Neural progenitor cell (in vitro differentiated cells): ENCODE results near the gene PHRF1. TPM values are rescaled to one million over a fixed set of nuclear protein-coding genes. Genes with fewer than 3 reads are reported as not detected.

Experiments used
- DNase-seq: peaks from one replicate; pipeline ENCODE4 v3.0.0-alpha.2; 2016; ENCODE audit warnings: low spot score
- H2AFZ ChIP-seq: fragments of 200-600 bp; sonication (generic); replicated peaks from 2 replicates; pipeline ENCODE4 v1.6.1; 2016; ENCODE audit warnings: antibody characterized with exemption
- H3F3A ChIP-seq: fragments of 200-600 bp; sonication (generic); 2 replicates; pipeline ENCODE4 v1.6.1; 2016; ENCODE audit warnings: antibody characterized with exemption, low read depth
- H3K27ac ChIP-seq: fragments of 200-600 bp; sonication (generic); 2 replicates; pipeline ENCODE4 v1.5.1; 2016; ENCODE audit warnings: mild to moderate bottlenecking
- H3K27me3 ChIP-seq: fragments of 200-600 bp; sonication (generic); 2 replicates; pipeline ENCODE4 v1.6.1; 2016; ENCODE audit warnings: mild to moderate bottlenecking, moderate library complexity
- H3K36me3 ChIP-seq: fragments of 200-600 bp; sonication (generic); 2 replicates; pipeline ENCODE4 v1.5.1; 2016
- H3K4me1 ChIP-seq: fragments of 200-600 bp; sonication (generic); 2 replicates; pipeline ENCODE4 v1.6.1; 2016; ENCODE audit warnings: mixed run types
- H3K4me2 ChIP-seq: fragments of 200-600 bp; sonication (generic); 2 replicates; pipeline ENCODE4 v1.6.1; 2016
- H3K4me3 ChIP-seq: fragments of 200-600 bp; sonication (generic); 2 replicates; pipeline ENCODE4 v1.5.1; 2016
- H3K79me2 ChIP-seq: fragments of 200-600 bp; sonication (generic); 2 replicates; pipeline ENCODE4 v1.6.1; 2016; ENCODE audit warnings: low read depth
- H3K9ac ChIP-seq: fragments of 200-600 bp; sonication (generic); 2 replicates; pipeline ENCODE4 v1.6.1; 2016
- H3K9me3 ChIP-seq: fragments of 200-600 bp; sonication (generic); 2 replicates; pipeline ENCODE4 v1.5.1; 2016; ENCODE audit warnings: low read depth
- H4K20me1 ChIP-seq: fragments of 200-600 bp; sonication (generic); 2 replicates; pipeline ENCODE4 v1.6.1; 2016; ENCODE audit warnings: low read depth
- H3K27ac Mint-ChIP-seq: 3 replicates; pipeline ENCODE4 v1.8.0; 2021; ENCODE audit warnings: mixed read lengths
- H3K27me3 Mint-ChIP-seq: 2 replicates; pipeline ENCODE4 v1.8.0; 2022; ENCODE audit warnings: low read depth, mild to moderate bottlenecking, inconsistent platforms, moderate library complexity, mixed read lengths; ENCODE audit not compliant: insufficient read depth
- H3K36me3 Mint-ChIP-seq: 3 replicates; pipeline ENCODE4 v1.8.0; 2021; ENCODE audit warnings: mixed read lengths
- H3K4me1 Mint-ChIP-seq: 3 replicates; pipeline ENCODE4 v1.8.0; 2021; ENCODE audit warnings: mixed read lengths
- H3K4me3 Mint-ChIP-seq: 3 replicates; pipeline ENCODE4 v1.8.0; 2021; ENCODE audit warnings: mild to moderate bottlenecking, moderate library complexity, mixed read lengths
- H3K9me3 Mint-ChIP-seq: 3 replicates; pipeline ENCODE4 v1.8.0; 2020; ENCODE audit warnings: mixed read lengths
- EZH2 ChIP-seq: fragments of 200-600 bp; sonication (generic); IDR thresholded peaks from 2 replicates; pipeline ENCODE4 v1.6.1; 2017; ENCODE audit warnings: antibody characterized with exemption, mild to moderate bottlenecking, moderate library complexity
- EZH2phosphoT487 ChIP-seq: fragments of 200-600 bp; sonication (generic); IDR thresholded peaks from 2 replicates; pipeline ENCODE4 v1.6.1; 2017; ENCODE audit warnings: antibody characterized with exemption
- total RNA-seq: library from RNA; depleted of rRNA; stranded (reverse); fragments of >200 nt; gene quantifications from 2 replicates; pipeline ENCODE4 v1.2.3, GENCODE V29; 2015; ENCODE audit warnings: low replicate concordance
- TF ChIP-seq, protein P1 (sequence below): fragments of 200-600 bp; sonication (generic); IDR thresholded peaks from 2 replicates; pipeline ENCODE4 v1.5.1; 2017; ENCODE audit warnings: antibody characterized with exemption, mild to moderate bottlenecking

PHRF1 gene
- total RNA-seq, 1 donor from 2014 or later = 9.8 TPM

DNA sequence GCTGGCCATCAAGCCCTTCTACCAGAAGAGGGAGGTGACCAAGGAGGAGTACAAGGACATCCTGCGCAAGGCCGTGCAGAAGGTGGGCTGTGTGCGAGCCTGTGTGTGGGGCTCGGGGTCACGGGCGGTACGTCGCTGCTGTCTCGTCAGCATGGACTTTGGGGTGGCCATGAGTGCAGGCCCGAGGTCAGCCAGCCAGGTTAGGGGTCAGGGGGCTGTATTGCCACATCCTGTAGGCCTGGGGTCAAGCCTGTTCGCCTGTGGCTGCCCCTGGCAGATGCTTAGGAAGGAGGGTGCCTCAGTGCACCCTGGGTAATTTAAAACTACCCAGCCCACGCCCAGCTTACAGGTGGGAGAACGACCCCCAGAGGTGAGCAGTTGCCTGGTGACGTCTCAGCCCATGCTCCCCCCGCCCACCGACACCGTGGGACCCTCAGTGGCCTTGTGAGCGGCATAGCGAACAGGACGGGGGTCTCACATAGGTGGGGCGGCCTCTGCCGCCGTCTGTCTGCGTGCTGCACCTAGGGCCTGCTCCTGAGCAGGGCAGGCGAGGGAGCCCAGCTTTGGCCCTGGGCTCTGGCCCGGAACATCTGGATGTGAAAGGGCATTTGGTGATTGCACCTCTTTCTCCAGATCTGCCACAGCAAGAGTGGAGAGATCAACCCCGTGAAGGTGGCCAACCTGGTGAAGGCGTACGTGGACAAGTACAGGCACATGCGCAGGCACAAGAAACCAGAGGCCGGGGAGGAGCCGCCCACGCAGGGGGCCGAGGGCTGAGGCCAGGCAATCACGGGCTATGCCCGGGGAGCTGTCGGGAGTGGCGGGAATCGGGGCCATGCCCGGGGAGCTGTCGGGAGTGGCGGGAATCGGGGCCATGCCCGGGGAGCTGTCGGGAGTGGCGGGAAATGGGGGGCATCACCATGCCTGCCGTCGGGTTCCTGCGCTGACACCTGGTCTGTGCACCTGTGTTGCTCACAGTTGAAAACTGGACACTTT lies 35.0 kb downstream of the PHRF1 start:
- H3K4me2 ChIP-seq = no peak overlapping the region
- H3K4me1 ChIP-seq = no peaks in the 10 kb centered on the region
- Mint-ChIP-seq H3K36me3 (peaks cover 13% of the 10 kb centered on the region), H3K4me1 (no peaks in the 10 kb centered on the region), H3K9me3 (no peaks in the 10 kb centered on the region), H3K27ac (no peak overlapping the region), H3K27me3 (peaks cover 17% of the 10 kb centered on the region), H3K4me3 (peak overlapping the region; percentile 58)
- no peak overlapping the region for H3K4me3 ChIP-seq
- no peak for DNase-seq
- no peaks in the 10 kb centered on the region for H3K36me3 ChIP-seq
- H4K20me1 ChIP-seq = peaks cover 56% of the 10 kb centered on the region
- H3K79me2 ChIP-seq = peaks cover 2% of the 10 kb centered on the region
- H3K9me3 ChIP-seq = no peaks in the 10 kb centered on the region
- TF ChIP-seq EZH2phosphoT487 (no peak), EZH2 (no peak)
- TF ChIP-seq, protein P1, sequence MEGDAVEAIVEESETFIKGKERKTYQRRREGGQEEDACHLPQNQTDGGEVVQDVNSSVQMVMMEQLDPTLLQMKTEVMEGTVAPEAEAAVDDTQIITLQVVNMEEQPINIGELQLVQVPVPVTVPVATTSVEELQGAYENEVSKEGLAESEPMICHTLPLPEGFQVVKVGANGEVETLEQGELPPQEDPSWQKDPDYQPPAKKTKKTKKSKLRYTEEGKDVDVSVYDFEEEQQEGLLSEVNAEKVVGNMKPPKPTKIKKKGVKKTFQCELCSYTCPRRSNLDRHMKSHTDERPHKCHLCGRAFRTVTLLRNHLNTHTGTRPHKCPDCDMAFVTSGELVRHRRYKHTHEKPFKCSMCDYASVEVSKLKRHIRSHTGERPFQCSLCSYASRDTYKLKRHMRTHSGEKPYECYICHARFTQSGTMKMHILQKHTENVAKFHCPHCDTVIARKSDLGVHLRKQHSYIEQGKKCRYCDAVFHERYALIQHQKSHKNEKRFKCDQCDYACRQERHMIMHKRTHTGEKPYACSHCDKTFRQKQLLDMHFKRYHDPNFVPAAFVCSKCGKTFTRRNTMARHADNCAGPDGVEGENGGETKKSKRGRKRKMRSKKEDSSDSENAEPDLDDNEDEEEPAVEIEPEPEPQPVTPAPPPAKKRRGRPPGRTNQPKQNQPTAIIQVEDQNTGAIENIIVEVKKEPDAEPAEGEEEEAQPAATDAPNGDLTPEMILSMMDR = no peak
- H3K27me3 ChIP-seq = no peaks in the 10 kb centered on the region
- peaks cover 32% of the 10 kb centered on the region for H3F3A ChIP-seq
- no peak overlapping the region for H2AFZ ChIP-seq
- no peak overlapping the region for H3K27ac ChIP-seq
- H3K9ac ChIP-seq = no peak overlapping the region

DNA sequence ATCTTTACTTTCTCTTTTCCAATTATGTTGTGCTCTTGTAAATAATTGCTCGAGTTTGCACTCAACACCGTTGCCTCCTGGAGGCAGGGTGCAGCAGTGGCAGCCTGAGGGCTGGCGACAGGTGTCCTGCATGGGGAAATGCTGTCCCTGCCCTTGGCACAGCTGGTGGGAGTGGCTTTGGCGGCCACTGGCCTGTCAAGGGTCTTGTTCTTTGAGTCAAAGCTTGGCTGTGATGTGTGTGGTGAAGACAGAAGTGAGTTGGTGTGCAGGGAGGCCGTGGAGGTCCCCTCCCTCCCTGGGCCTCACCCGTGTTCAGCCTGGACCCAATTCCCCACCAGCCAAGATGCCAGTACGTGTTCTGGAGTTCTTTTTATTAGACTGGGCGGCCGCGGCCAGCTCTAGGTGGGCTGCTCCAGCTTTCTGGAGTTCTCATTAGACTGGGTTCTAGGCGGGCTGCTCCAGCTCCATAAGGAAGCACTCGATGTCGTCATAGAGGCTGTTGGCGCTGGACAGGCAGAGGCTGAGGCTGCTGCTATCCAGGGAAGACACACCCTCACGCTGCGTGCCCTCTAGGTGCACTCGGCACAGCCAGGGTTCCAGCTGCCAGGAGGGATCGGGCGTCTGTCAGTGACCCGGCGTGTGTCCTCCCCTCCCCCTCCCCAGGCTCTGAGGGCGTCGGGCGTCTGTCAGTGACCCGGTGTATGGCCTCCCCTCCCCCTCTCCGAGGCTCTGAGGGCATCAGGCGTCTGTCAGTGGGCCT lies 36.1 kb downstream of the PHRF1 start:
- H3F3A ChIP-seq = peaks cover 32% of the 10 kb centered on the region
- peak; percentile 48 for DNase-seq
- no peak overlapping the region for H3K27ac ChIP-seq
- no peaks in the 10 kb centered on the region for H3K9me3 ChIP-seq
- H3K79me2 ChIP-seq = peaks cover 5% of the 10 kb centered on the region
- Mint-ChIP-seq H3K27me3 (peaks cover 18% of the 10 kb centered on the region), H3K4me3 (no peak overlapping the region), H3K9me3 (no peaks in the 10 kb centered on the region), H3K27ac (no peak overlapping the region), H3K4me1 (no peaks in the 10 kb centered on the region), H3K36me3 (peaks cover 6% of the 10 kb centered on the region)
- no peaks in the 10 kb centered on the region for H3K4me1 ChIP-seq
- no peak overlapping the region for H3K4me3 ChIP-seq
- no peak overlapping the region for H2AFZ ChIP-seq
- H4K20me1 ChIP-seq = peaks cover 54% of the 10 kb centered on the region
- no peak overlapping the region for H3K9ac ChIP-seq
- no peaks in the 10 kb centered on the region for H3K27me3 ChIP-seq
- no peak overlapping the region for H3K4me2 ChIP-seq
- no peaks in the 10 kb centered on the region for H3K36me3 ChIP-seq
- TF ChIP-seq EZH2 = no peak
- TF ChIP-seq, protein P1 = peak; percentile 30
- TF ChIP-seq EZH2phosphoT487 = no peak

DNA sequence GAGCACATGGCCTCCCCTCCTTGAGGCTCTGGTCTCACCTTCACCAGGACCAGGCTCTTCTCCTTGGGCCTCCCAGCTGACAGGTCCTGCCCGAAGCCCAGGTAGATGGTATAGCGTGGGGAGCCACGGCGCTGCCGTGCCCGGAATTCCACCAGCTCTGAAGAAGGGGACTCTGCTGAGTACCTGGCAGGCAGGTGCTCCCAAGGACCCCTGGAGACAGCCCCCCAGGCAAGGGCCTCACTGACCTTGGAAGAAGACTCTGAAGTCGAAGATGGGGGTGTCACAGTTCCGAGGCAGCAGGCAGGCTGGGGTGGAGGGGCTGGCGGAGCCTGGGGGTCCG lies 36.7 kb downstream of the PHRF1 start:
- H3K27ac Mint-ChIP-seq = no peak overlapping the region
- no peak overlapping the region for H2AFZ ChIP-seq
- no peak for DNase-seq
- peaks cover 17% of the 10 kb centered on the region for H3K27me3 Mint-ChIP-seq
- no peaks in the 10 kb centered on the region for H3K4me1 ChIP-seq
- H3K4me3 ChIP-seq = no peak overlapping the region
- H3K36me3 Mint-ChIP-seq = peaks cover 6% of the 10 kb centered on the region
- peaks cover 54% of the 10 kb centered on the region for H4K20me1 ChIP-seq
- H3K4me3 Mint-ChIP-seq = no peak overlapping the region
- H3K27ac ChIP-seq = no peak overlapping the region
- H3K79me2 ChIP-seq = peaks cover 5% of the 10 kb centered on the region
- H3K4me1 Mint-ChIP-seq = no peaks in the 10 kb centered on the region
- no peak overlapping the region for H3K4me2 ChIP-seq
- H3K9ac ChIP-seq = no peak overlapping the region
- peaks cover 32% of the 10 kb centered on the region for H3F3A ChIP-seq
- no peaks in the 10 kb centered on the region for H3K9me3 Mint-ChIP-seq
- no peaks in the 10 kb centered on the region for H3K36me3 ChIP-seq
- H3K27me3 ChIP-seq = no peaks in the 10 kb centered on the region
- TF ChIP-seq, protein P1 = no peak
- no peak for TF ChIP-seq EZH2
- no peak for TF ChIP-seq EZH2phosphoT487
- H3K9me3 ChIP-seq = no peaks in the 10 kb centered on the region
